MM.1S (cell line): ENCODE data around the gene PRR23E.

Experiments used
- DNase-seq: peaks from one replicate; pipeline ENCODE4 v3.0.0-alpha.2; 2015
- H2AFZ ChIP-seq: fragments of 300-600 bp; sonication (generic); 2 replicates; pipeline ENCODE4 v1.6.0; 2016; ENCODE audit warnings: antibody characterized with exemption, low read length
- H3F3A ChIP-seq: fragments of 300-600 bp; sonication (generic); 2 replicates; pipeline ENCODE4 v1.6.1; 2016; ENCODE audit warnings: mild to moderate bottlenecking, antibody characterized with exemption, low read length, moderate library complexity, mixed read lengths; ENCODE audit not compliant: insufficient read depth
- H3K27ac ChIP-seq: fragments of 300-600 bp; sonication (generic); 2 replicates; pipeline ENCODE4 v1.5.1; 2016; ENCODE audit warnings: mild to moderate bottlenecking, low read length
- H3K27me3 ChIP-seq: fragments of 300-600 bp; sonication (generic); replicated peaks from 2 replicates; pipeline ENCODE4 v1.6.0; 2016; ENCODE audit warnings: low read length; ENCODE audit not compliant: insufficient read depth
- H3K36me3 ChIP-seq: fragments of 300-600 bp; sonication (generic); replicated peaks from 2 replicates; pipeline ENCODE4 v1.6.1; 2016; ENCODE audit warnings: mild to moderate bottlenecking, low read length, mixed read lengths; ENCODE audit not compliant: insufficient read depth
- H3K4me1 ChIP-seq: fragments of 300-600 bp; sonication (generic); 2 replicates; pipeline ENCODE4 v1.6.1; 2016; ENCODE audit warnings: low read length, mixed read lengths
- H3K4me2 ChIP-seq: fragments of 300-600 bp; sonication (generic); 2 replicates; pipeline ENCODE4 v1.6.0; 2016; ENCODE audit warnings: low read depth, low read length
- H3K4me3 ChIP-seq: fragments of 300-600 bp; sonication (generic); 2 replicates; pipeline ENCODE4 v1.5.1; 2016; ENCODE audit warnings: low read length, mixed read lengths
- H3K79me2 ChIP-seq: fragments of 300-600 bp; sonication (generic); 2 replicates; pipeline ENCODE4 v1.6.1; 2016; ENCODE audit warnings: mixed run types, low read length, mixed read lengths
- H3K9ac ChIP-seq: fragments of 300-600 bp; sonication (generic); 2 replicates; pipeline ENCODE4 v1.6.1; 2016; ENCODE audit warnings: low read length, mixed read lengths
- H3K9me2 ChIP-seq: fragments of 300-600 bp; sonication (generic); replicated peaks from 2 replicates; pipeline ENCODE4 v1.6.1; 2016; ENCODE audit warnings: mild to moderate bottlenecking, low read length, mixed read lengths; ENCODE audit not compliant: insufficient read depth
- H3K9me3 ChIP-seq: fragments of 300-600 bp; sonication (generic); replicated peaks from 2 replicates; pipeline ENCODE4 v1.6.1; 2016; ENCODE audit warnings: mild to moderate bottlenecking, low read length, mixed read lengths; ENCODE audit not compliant: insufficient read depth
- H4K20me1 ChIP-seq: fragments of 300-600 bp; sonication (generic); 2 replicates; pipeline ENCODE4 v1.6.1; 2016; ENCODE audit warnings: mild to moderate bottlenecking, low read length, moderate library complexity, mixed read lengths; ENCODE audit not compliant: insufficient read depth
- EZH2 ChIP-seq: fragments of 300-600 bp; sonication (generic); optimal IDR thresholded peaks from 2 replicates; pipeline ENCODE3; 2017; ENCODE audit warnings: low read depth, mild to moderate bottlenecking, antibody characterized with exemption, low read length, mixed read lengths
- EZH2phosphoT487 ChIP-seq: fragments of 300-600 bp; sonication (generic); IDR thresholded peaks from 2 replicates; pipeline ENCODE4 v1.6.1; 2018; ENCODE audit warnings: antibody characterized with exemption, low read length
- TF ChIP-seq, protein P1 (sequence below): fragments of 300-600 bp; sonication (generic); IDR thresholded peaks from 2 replicates; pipeline ENCODE4 v1.5.1; 2016; ENCODE audit warnings: antibody characterized with exemption, low read length, mixed read lengths

The PRR23E gene

GRCh38 chr3:127150513-127151250 is 42.2 kb upstream of the PRR23E start:
- TF ChIP-seq, protein P1, sequence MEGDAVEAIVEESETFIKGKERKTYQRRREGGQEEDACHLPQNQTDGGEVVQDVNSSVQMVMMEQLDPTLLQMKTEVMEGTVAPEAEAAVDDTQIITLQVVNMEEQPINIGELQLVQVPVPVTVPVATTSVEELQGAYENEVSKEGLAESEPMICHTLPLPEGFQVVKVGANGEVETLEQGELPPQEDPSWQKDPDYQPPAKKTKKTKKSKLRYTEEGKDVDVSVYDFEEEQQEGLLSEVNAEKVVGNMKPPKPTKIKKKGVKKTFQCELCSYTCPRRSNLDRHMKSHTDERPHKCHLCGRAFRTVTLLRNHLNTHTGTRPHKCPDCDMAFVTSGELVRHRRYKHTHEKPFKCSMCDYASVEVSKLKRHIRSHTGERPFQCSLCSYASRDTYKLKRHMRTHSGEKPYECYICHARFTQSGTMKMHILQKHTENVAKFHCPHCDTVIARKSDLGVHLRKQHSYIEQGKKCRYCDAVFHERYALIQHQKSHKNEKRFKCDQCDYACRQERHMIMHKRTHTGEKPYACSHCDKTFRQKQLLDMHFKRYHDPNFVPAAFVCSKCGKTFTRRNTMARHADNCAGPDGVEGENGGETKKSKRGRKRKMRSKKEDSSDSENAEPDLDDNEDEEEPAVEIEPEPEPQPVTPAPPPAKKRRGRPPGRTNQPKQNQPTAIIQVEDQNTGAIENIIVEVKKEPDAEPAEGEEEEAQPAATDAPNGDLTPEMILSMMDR, result no peak
- TF ChIP-seq EZH2phosphoT487, result no peak
- no peak for TF ChIP-seq EZH2
- Histone ChIP-seq H4K20me1 (no peaks in the 10 kb centered on the region), H3K4me1 (no peaks in the 10 kb centered on the region)

GRCh38 chr3:127151251-127151564 is 41.7 kb upstream of the PRR23E start:
- H2AFZ ChIP-seq, result no peak overlapping the region
- DNase-seq, result no peak
- no peaks in the 10 kb centered on the region for H3K36me3 ChIP-seq
- no peak overlapping the region for H3K4me2 ChIP-seq
- no peak overlapping the region for H3K9ac ChIP-seq
- no peaks in the 10 kb centered on the region for H3K9me2 ChIP-seq
- no peaks in the 10 kb centered on the region for H3K9me3 ChIP-seq
- no peaks in the 10 kb centered on the region for H3K4me1 ChIP-seq
- H4K20me1 ChIP-seq, result no peaks in the 10 kb centered on the region
- no peak overlapping the region for H3K27ac ChIP-seq
- no peaks in the 10 kb centered on the region for H3F3A ChIP-seq
- H3K4me3 ChIP-seq, result no peak overlapping the region
- H3K27me3 ChIP-seq, result no peaks in the 10 kb centered on the region
- no peaks in the 10 kb centered on the region for H3K79me2 ChIP-seq
- TF ChIP-seq, protein P1, result no peak
- TF ChIP-seq EZH2 (no peak), EZH2phosphoT487 (no peak)

More at GRCh38 chr3:127150513-127151250, 42.2 kb upstream of the PRR23E start:
- Histone ChIP-seq H3K27me3 (no peaks in the 10 kb centered on the region), H3K9me2 (no peaks in the 10 kb centered on the region), H3K9ac (no peak overlapping the region), H2AFZ (no peak overlapping the region), H3K4me2 (no peak overlapping the region), H3K36me3 (no peaks in the 10 kb centered on the region), H3F3A (no peaks in the 10 kb centered on the region), H3K9me3 (no peaks in the 10 kb centered on the region), H3K4me3 (no peak overlapping the region), H3K79me2 (no peaks in the 10 kb centered on the region), H3K27ac (no peak overlapping the region)
- no peak for DNase-seq

- H3K9me3 ChIP-seq, result no peaks in the 10 kb centered on the region
- peaks cover 5% of the 10 kb centered on the region; the same call in 1 of the 2 replicates for H3K27me3 ChIP-seq
- no peak overlapping the region for H3K9ac ChIP-seq
- H3K4me2 ChIP-seq, result no peak overlapping the region
- no peak overlapping the region for H3K27ac ChIP-seq
- no peaks in the 10 kb centered on the region for H3K79me2 ChIP-seq
- no peak overlapping the region for H2AFZ ChIP-seq
- no peaks in the 10 kb centered on the region for H4K20me1 ChIP-seq
- H3K9me2 ChIP-seq, result no peaks in the 10 kb centered on the region
- H3K4me3 ChIP-seq, result no peak overlapping the region
- H3K36me3 ChIP-seq, result no peaks in the 10 kb centered on the region
- TF ChIP-seq EZH2 (no peak), EZH2phosphoT487 (no peak)
- H3F3A ChIP-seq, result no peaks in the 10 kb centered on the region
- H3K4me1 ChIP-seq, result no peaks in the 10 kb centered on the region
- no peak for DNase-seq
These were observed 40.8 kb upstream of the PRR23E start for GRCh38 chr3:127151992-127152650.
